GM21360 (cell line): ENCODE results near the gene MPL.

Experiments used
- ATAC-seq: cut with Tn5 transposase; IDR thresholded peaks from one replicate; pipeline ENCODE4 v1.9.1; 2021; ENCODE audit warnings: mild to moderate bottlenecking, moderate library complexity; ENCODE audit not compliant: unreplicated experiment

MPL gene

DNA sequence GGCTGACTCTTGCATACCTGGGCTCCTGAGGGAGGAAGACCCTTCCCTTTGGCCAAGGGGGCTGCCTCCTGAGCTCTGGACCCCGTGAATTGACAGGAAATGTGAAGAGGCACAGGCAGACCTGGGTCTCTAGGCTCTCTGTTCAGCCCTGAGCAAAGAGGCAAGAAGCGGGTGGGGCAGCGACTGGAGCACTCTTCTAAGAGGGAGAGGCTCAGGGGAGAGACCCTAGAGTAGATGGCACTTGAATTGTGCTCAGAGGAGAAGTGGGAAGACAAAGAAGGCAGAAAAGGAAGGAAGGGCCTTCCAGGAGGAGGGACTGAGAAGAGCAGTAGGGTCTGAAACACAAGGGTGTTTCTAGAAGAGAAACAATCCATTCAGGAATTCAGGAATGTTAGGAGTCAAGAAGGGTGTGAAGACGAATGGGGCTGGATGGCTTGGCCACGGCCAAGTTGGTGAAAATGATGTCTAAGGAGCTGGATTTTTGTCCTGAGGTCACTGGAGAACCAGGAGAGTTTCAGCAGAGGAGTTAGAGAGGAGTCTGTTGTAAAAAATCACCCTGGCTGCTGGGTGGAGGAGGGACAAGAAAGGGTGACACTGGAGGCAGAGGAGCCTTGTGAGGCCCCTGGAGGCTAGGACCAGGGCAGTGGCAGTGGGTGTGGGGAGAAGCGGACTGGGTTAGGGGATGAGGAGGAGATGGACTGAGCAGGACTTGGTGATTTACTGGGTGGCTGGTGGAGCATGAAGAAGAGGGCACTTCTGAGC is 31.5 kb upstream of the MPL start:
- no peak for ATAC-seq

DNA sequence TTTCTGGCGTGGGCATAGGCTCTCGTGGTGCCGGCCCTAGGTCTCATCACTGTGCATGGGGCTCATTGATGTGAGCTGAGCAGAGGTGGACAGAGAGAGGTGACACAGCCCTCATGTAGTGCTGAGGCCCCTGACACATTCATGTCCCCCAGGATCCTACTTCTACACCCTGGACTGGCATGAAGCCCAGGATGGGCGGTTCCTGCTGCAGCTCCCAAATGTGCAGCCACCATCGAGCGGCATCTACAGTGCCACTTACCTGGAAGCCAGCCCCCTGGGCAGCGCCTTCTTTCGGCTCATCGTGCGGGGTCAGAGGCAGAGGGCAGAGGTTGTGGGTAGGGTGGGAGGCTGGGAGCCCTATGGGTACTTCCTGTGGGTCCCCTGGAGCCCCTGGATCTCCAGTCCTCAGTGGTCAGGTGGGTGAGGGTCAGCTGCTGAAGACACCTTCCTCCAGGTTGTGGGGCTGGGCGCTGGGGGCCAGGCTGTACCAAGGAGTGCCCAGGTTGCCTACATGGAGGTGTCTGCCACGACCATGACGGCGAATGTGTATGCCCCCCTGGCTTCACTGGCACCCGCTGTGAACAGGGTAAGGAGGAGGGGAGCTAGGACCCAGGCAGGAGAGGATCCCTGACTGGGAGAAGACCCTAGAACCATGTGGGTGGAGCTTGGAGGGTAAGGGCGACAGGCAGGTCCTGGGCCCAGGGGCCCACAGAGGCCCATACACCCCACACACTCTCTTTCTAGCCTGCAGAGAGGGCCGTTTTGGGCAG is 30.7 kb upstream of the MPL start:
- no peak for ATAC-seq

GRCh38 chr1:43307458-43308158 is 30.0 kb upstream of the MPL start:
- no peak for ATAC-seq

DNA sequence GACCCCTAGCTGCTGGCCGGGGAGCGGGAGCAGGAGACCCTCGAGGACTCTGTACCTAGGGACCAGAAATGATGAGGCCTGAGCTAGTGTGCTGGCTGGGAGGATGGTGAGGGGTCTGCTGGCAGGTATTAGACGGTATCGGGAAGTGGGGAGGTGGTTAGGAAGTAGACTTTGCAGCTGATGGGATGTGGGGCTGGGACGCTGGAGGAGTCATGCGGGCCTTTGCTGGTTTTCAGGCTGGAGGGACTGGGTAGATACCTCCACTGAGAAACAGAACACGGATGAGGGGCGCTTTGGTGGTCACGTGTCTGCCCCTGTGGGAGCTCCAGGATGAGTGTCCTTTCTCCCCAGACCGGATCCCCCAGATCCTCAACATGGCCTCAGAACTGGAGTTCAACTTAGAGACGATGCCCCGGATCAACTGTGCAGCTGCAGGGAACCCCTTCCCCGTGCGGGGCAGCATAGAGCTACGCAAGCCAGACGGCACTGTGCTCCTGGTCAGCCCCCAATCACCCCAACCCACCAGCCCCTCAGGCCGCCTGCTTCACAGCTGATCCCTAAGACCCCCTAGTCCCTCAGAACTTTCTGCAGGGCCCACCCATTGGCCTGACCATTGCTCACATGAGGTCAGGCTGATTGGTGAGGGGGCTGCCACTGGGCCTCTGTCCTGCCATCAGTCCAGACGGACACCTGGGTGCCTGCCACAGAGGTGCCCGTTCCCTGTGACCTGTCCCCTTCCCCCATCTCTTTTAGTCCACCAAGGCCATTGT is 28.8 kb upstream of the MPL start:
- ATAC-seq = no peak

DNA sequence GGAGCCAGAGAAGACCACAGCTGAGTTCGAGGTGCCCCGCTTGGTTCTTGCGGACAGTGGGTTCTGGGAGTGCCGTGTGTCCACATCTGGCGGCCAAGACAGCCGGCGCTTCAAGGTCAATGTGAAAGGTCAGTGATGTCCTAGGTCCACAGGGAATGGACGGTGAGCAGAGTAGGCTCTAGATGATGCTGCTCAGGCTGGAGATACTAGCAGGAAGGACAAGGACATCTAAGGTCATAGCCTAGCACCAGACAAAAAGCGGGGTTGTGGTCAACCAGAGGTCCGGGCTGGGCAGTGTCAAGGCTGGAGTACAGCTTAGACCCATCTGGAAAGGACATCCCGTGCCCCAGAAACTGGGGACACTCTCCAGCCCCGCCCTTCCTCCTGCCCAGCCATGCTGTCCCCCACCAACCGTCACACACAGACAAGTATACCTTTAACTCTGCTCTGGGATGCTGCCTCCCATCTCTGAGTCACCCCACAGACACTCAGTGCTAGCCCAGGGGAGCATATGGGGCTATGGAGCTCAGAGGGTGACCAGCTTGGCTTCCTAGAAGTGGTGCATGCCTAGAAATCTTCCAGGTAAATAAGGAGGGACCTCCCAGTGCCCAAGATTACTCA is 28.1 kb upstream of the MPL start:
- ATAC-seq = no peak

GRCh38 chr1:43311521-43311920 is 26.1 kb upstream of the MPL start:
- no peak for ATAC-seq

DNA sequence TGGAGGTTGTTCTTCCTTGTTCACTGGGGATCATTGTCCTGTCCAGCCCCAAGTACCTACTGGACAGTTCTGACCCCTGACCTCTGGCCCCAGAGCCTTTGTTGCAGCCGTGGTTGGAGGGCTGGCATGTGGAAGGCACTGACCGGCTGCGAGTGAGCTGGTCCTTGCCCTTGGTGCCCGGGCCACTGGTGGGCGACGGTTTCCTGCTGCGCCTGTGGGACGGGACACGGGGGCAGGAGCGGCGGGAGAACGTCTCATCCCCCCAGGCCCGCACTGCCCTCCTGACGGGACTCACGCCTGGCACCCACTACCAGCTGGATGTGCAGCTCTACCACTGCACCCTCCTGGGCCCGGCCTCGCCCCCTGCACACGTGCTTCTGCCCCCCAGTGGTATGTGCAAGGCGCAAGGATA is 25.4 kb upstream of the MPL start:
- ATAC-seq = no peak

DNA sequence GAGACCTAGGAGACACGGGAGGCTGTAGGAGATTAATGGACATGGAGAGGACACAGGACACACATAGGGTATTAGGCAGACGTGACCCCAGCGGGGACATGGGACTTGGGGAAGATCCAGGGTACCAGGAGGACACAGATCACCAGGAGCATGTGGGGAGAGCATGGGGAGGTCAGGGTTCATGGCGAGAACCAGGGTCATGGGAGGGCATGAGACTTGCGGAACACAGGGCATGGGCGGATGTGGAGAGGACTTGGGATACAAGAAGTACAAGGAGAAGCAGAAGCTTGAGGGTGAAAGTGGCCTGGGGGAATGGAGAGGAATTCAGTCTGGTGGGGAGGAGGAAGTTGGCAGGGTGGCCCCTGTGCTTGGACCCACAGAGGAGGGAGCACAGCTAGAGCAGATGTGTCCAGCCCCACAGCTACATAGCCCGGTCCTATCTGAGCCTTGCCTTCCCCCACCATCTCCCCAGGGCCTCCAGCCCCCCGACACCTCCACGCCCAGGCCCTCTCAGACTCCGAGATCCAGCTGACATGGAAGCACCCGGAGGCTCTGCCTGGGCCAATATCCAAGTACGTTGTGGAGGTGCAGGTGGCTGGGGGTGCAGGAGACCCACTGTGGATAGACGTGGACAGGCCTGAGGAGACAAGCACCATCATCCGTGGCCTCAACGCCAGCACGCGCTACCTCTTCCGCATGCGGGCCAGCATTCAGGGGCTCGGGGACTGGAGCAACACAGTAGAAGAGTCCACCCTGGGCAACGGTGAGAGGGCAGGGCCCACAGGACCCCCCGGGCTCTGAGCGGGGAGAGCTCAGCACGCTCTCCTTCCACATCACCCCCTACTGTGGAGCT is 24.7 kb upstream of the MPL start:
- ATAC-seq = no peak

GRCh38 chr1:43313771-43314170 is 23.8 kb upstream of the MPL start:
- ATAC-seq = no peak

GRCh38 chr1:43314233-43314632 is 23.4 kb upstream of the MPL start:
- no peak for ATAC-seq

GRCh38 chr1:43315481-43315880 is 22.1 kb upstream of the MPL start:
- ATAC-seq = no peak

DNA sequence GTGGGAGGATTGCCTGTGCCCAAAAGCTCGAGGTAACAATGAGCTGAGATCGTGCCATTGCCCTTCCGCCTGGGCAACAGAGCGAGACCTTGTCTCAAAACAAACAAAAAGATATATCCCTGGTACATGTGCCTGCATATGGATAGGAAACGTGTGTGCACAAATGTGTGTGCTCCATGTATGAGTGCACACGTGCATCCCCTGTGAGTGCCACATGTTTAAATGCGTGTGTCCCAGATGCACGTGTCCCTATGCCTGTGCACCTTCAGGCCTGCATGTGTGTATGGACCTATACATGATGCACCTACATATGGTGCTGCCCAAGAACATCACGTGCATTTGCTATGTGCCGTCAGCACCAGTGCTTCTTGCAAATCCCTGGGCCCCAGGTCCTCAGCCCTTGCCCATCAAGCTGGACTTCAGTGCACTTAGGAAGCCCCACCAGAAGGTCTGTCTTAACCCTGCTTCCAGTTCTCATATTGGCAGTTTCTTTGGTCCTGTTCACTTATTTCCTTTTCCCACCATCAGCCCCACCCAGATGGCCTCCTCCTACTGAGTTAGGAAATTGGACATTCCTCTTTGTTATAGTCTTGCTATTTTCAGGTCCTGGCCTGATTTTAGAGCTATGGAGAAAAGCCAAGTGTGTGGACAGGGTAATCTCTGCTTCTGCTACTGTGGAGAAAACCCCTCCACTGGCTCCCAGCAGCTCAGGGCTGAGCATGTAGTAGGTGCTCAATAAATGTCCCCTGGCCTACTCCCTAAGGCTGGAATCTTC is 21.5 kb upstream of the MPL start:
- no peak for ATAC-seq

- ATAC-seq = no peak
Measured at GRCh38 chr1:43316738-43317520, 20.7 kb upstream of the MPL start.

GRCh38 chr1:43317817-43318471 is 19.7 kb upstream of the MPL start:
- no peak for ATAC-seq

DNA sequence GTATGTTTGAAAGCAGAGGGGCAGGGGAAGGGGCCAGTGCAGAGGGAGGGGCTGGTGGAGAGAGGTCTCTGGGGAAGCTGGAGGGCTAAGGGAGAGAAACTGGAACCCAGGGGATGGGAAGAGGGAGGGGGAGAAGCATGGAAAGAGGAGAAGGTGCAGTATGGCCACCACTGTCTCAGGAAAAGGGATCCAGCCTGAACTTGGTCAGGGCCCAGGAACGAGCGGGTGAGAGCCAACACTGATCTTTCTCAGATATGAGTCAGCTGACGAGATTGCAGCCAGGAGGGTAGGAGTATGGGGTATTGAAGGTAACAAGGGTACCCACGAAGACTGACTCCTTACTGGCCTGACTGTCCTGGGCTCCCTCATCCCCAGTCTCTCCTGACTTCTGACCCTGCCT is 18.8 kb upstream of the MPL start:
- no peak for ATAC-seq

- no peak for ATAC-seq
Measured at GRCh38 chr1:43319288-43319687, 18.3 kb upstream of the MPL start.

GRCh38 chr1:43319766-43320165 is 17.9 kb upstream of the MPL start:
- no peak for ATAC-seq
